GM12878 (cell line): ENCODE measurements around the gene ELL. TPM values are rescaled to one million over a fixed set of nuclear protein-coding genes. Genes with fewer than 3 reads are reported as not detected.

ENCODE experiments used
- ATAC-seq: fragments of 200-7000 bp; cut with Tn5 transposase; 3 replicates; pipeline ENCODE4 v1.9.1; 2020; ENCODE audit warnings: mild to moderate bottlenecking, moderate library complexity
- BruUV-seq: library from RNA; stranded (reverse); fragments of 400-500 nt; replicated peaks from 2 replicates; lab custom pipeline; 2021; lab: Mats Ljungman, UMichigan
- CTCF ChIA-PET: fragments of 300-600 bp; sonication (Branson Sonifier 250); formaldehyde crosslinking; extraction: SDS; loops from one replicate; lab custom pipeline; 2021; ENCODE audit warnings: inconsistent platforms; lab: Yijun Ruan, JAX
- POLR2A ChIA-PET: fragments of 350-600 bp; formaldehyde crosslinking; extraction: SDS; loops from one replicate; lab custom pipeline; 2021; ENCODE audit warnings: inconsistent platforms; lab: Charles Lee
- RAD21 ChIA-PET: fragments of 300-600 bp; sonication (Branson Sonifier 250); formaldehyde crosslinking; loops from one replicate; lab custom pipeline; 2023; ENCODE audit warnings: antibody characterized with exemption; ENCODE audit not compliant: unreplicated experiment; lab: Charles Lee
- SMC1A ChIA-PET: fragments of 300-600 bp; sonication (Branson Sonifier 250); formaldehyde crosslinking; loops from one replicate; lab custom pipeline; 2023; ENCODE audit not compliant: unreplicated experiment, uncharacterized antibody; lab: Charles Lee
- DNase-seq: peaks from one replicate; pipeline ENCODE4 v3.0.0-alpha.2; 2011; ENCODE audit warnings: low read depth, low spot score
- FAIRE-seq: peaks from 3 replicates; lab custom pipeline; 2011; peaks lifted over from hg19 to GRCh38; lab: Jason Lieb, UNC
- H2AFZ ChIP-seq: 2 replicates; pipeline ENCODE4 v1.6.0; 2011; ENCODE audit warnings: low read depth, low read length, control low read depth; ENCODE audit not compliant: control insufficient read depth
- H3K27ac ChIP-seq: 2 replicates; pipeline ENCODE4 v1.5.1; 2011; ENCODE audit warnings: control low read depth; ENCODE audit not compliant: control insufficient read depth, insufficient read depth
- H3K27me3 ChIP-seq, 2 experiments: replicated peaks in 1 of 2; 2 replicates each; pipeline versions ENCODE4 v1.6.0 to v1.6.1; 2011; ENCODE audit warnings: low read length in 1 of 2; ENCODE audit not compliant: control insufficient read depth in 2 of 2, insufficient read depth in 2 of 2
- H3K36me3 ChIP-seq, 2 experiments: 2 replicates each; pipeline ENCODE4 v1.5.1; 2011; ENCODE audit warnings: low read length in 1 of 2; ENCODE audit not compliant: control insufficient read depth in 2 of 2, insufficient read depth in 2 of 2
- H3K4me1 ChIP-seq: 2 replicates; pipeline ENCODE4 v1.6.1; 2011; ENCODE audit warnings: mild to moderate bottlenecking, low read length, moderate library complexity, mixed read lengths; ENCODE audit not compliant: control insufficient read depth, insufficient read depth
- H3K4me2 ChIP-seq: 2 replicates; pipeline ENCODE4 v1.6.0; 2011; ENCODE audit warnings: control low read depth; ENCODE audit not compliant: control insufficient read depth, insufficient read depth
- H3K4me3 ChIP-seq: fragments of 200-600 bp; sonication (generic); 2 replicates; pipeline ENCODE4 v1.5.1; 2016
- H3K79me2 ChIP-seq: 2 replicates; pipeline ENCODE4 v1.6.0; 2011; ENCODE audit warnings: low read length; ENCODE audit not compliant: control insufficient read depth, insufficient read depth
- H3K9ac ChIP-seq: 2 replicates; pipeline ENCODE4 v1.8.0; 2011; ENCODE audit warnings: low read length, control low read depth, mixed read lengths; ENCODE audit not compliant: control insufficient read depth, insufficient read depth
- H3K9me3 ChIP-seq: replicated peaks from 3 replicates; pipeline ENCODE4 v1.5.1; 2011; ENCODE audit warnings: mild to moderate bottlenecking, low read length; ENCODE audit not compliant: control insufficient read depth, insufficient read depth
- H4K20me1 ChIP-seq: 2 replicates; pipeline ENCODE4 v1.6.0; 2011; ENCODE audit not compliant: control insufficient read depth, insufficient read depth
- BACH1 ChIP-seq: fragments of 450-650 bp; IDR thresholded peaks from 2 replicates; pipeline ENCODE4 v1.6.1; 2017; ENCODE audit warnings: mild to moderate bottlenecking, borderline replicate concordance
- CEBPB ChIP-seq, 2 experiments: fragments of 150-350 bp in 1 of 2; IDR thresholded peaks; 2 replicates each; pipeline ENCODE4 v1.6.1; 2012 to 2014; ENCODE audit warnings: low read depth in 2 of 2, low read length in 2 of 2, borderline replicate concordance in 1 of 2, inconsistent platforms in 1 of 2
- ETV6 ChIP-seq, 2 experiments: fragments of 450-650 bp in 1 of 2; IDR thresholded peaks in 1 of 2; conservative IDR thresholded peaks in 1 of 2; 2 replicates each; pipeline ENCODE4 v1.6.1; 2014; ENCODE audit warnings: antibody characterized with exemption in 1 of 2, borderline replicate concordance in 1 of 2, low read depth in 1 of 2, mild to moderate bottlenecking in 1 of 2, moderate library complexity in 1 of 2
- HCFC1 ChIP-seq: fragments of 150-350 bp; IDR thresholded peaks from 2 replicates; pipeline ENCODE4 v1.6.1; 2014; ENCODE audit warnings: low read length
- IRF5 ChIP-seq: fragments of 450-650 bp; IDR thresholded peaks from 2 replicates; pipeline ENCODE4 v1.6.1; 2017; ENCODE audit warnings: borderline replicate concordance
- KAT2A ChIP-seq: conservative IDR thresholded peaks from 2 replicates; pipeline ENCODE4 v1.6.1; 2011; ENCODE audit warnings: low read depth, low read length; ENCODE audit not compliant: control insufficient read depth
- MAX ChIP-seq: IDR thresholded peaks from 2 replicates; pipeline ENCODE4 v1.6.1; 2012; ENCODE audit warnings: low read depth, low read length, improper control_type of control experiment
- NFXL1 ChIP-seq: fragments of 450-650 bp; IDR thresholded peaks from 2 replicates; pipeline ENCODE4 v1.6.1; 2017; ENCODE audit warnings: antibody characterized with exemption, mild to moderate bottlenecking, borderline replicate concordance
- PKNOX1 ChIP-seq: fragments of 450-650 bp; IDR thresholded peaks from 2 replicates; pipeline ENCODE4 v1.6.1; 2016; ENCODE audit warnings: mild to moderate bottlenecking
- RAD21 ChIP-seq: IDR thresholded peaks from 2 replicates; pipeline ENCODE4 v1.6.1; 2011; ENCODE audit warnings: mild to moderate bottlenecking, low read depth, low read length, moderate library complexity; ENCODE audit not compliant: insufficient read depth
- SPI1 ChIP-seq: IDR thresholded peaks from 2 replicates; pipeline ENCODE4 v1.6.1; 2011; ENCODE audit warnings: low read depth, mild to moderate bottlenecking, low read length, moderate library complexity, borderline replicate concordance; ENCODE audit not compliant: insufficient read depth
- SREBF2 ChIP-seq: IDR thresholded peaks from 2 replicates; pipeline ENCODE4 v1.6.1; 2012; ENCODE audit warnings: mild to moderate bottlenecking, low read length
- YBX1 ChIP-seq: fragments of 450-650 bp; IDR thresholded peaks from 2 replicates; pipeline ENCODE4 v1.6.1; 2016; ENCODE audit warnings: antibody characterized with exemption
- ZNF622 ChIP-seq: fragments of 450-650 bp; IDR thresholded peaks from 2 replicates; pipeline ENCODE4 v1.6.1; 2017; ENCODE audit warnings: mild to moderate bottlenecking, inconsistent platforms
- WGBS: methylation state at CpG from one replicate; pipeline ENCODE4 v1.1.6; 2016; ENCODE audit warnings: low lambda C conversion rate; ENCODE audit not compliant: insufficient replicate concordance, insufficient coverage; ENCODE audit errors: missing lambda C conversion rate; 5-methylcytosine and 5-hydroxymethylcytosine counted together
- in situ Hi-C: fragments of 300-500 bp; cut with MboI; formaldehyde crosslinking; loops from 9 replicates; pipeline ENCODE4 v1.14.3; 2018; ENCODE audit warnings: mixed read lengths
- intact Hi-C: fragments of 100-400 bp; cut with micrococcal nuclease; formaldehyde crosslinking; loops from one replicate; pipeline ENCODE4 v1.14.2; 2022; ENCODE audit not compliant: unreplicated experiment
- polyA plus RNA-seq, 11 experiments: library from polyadenylated mRNA; depleted of rRNA in 4 of 11; unstranded in 6 of 11; stranded (reverse) in 5 of 11; fragments of >200 nt; fragmentation: Nextera tagmentation in 4 of 11; fragmentation: Illumina TruSeq in 1 of 11; extraction: Ambion mirVana in 4 of 11; extraction: Trizol in 1 of 11; gene quantifications; 1 replicate in 1 of 11; 2 replicates in 10 of 11; pipeline versions ENCODE4 v1.2.1 to v1.2.3, GENCODE V29; 2011 to 2016; ENCODE audit warnings: inconsistent platforms in 2 of 11, missing spikeins in 2 of 11, low read depth in 1 of 11
- total RNA-seq, 4 experiments: library from RNA; depleted of rRNA in 3 of 4; stranded (reverse); fragments of >200 nt in 3 of 4; fragmentation: Illumina TruSeq in 1 of 4; extraction: Trizol in 1 of 4; gene quantifications; 2 replicates each; pipeline versions ENCODE4 v1.2.1 to v1.2.3, GENCODE V29; 2013 to 2021

The ELL gene
- total and polyA plus RNA-seq, 10 of the 15 experiments (the other 5 are each of a cell fraction or from before 2014, with no cell fraction given), result 0.91 to 25.0 (median 9.1) TPM

GRCh38 chr19:18457483-18458331, 64.2 kb downstream of the ELL start:
- no peaks in the 10 kb centered on the region for H3K9me3 ChIP-seq
- 92% methylated on average over 21 of the region's 21 CpGs for WGBS
- DNase-seq (no peak), ATAC-seq (no peak), FAIRE-seq (no peak)
- H3K27ac ChIP-seq, result no peak overlapping the region
- TF ChIP-seq PKNOX1 (no peak), ZNF622 (no peak), SREBF2 (no peak), RAD21 (no peak), IRF5 (no peak), KAT2A (no peak), ETV6 (conservative IDR thresholded peaks at IDR 0.05 in 1 of 2, IDR thresholded peaks at IDR 0.05 in 1 of 2; ENCODE audit: borderline replicate concordance in 1 of 2, low read depth in 1 of 2) (no peak), MAX (no peak), NFXL1 (no peak), SPI1 (no peak), YBX1 (no peak), CEBPB (IDR thresholded peaks at IDR 0.05; ENCODE audit: borderline replicate concordance in 1 of 2, low read depth in 2 of 2, low read length in 2 of 2) (no peak), BACH1 (no peak), HCFC1 (no peak)
- intact Hi-C loops (loop anchor here (10.0 kb wide), 1 partner anchor 387 kb away; no protein-coding TSS in a partner anchor), in situ Hi-C loops (loop anchor here (10.0 to 25.0 kb wide), 2 partner anchors 217 to 405 kb away; no protein-coding TSS in a partner anchor)
- peaks cover 4% of the 10 kb centered on the region; the same call in 1 of the 2 replicates for H4K20me1 ChIP-seq
- no peaks in the 10 kb centered on the region for H3K27me3 ChIP-seq
- ChIA-PET POLR2A (no interaction called here), RAD21 (no interaction called here), SMC1A (no interaction called here), CTCF (interaction anchor here (1.4 kb wide), 1 partner anchor 12 kb away, joined by 6 read pairs; no protein-coding TSS in a partner anchor)
- no peak overlapping the region for H3K9ac ChIP-seq
- no TSS peak for BruUV-seq
- no peak overlapping the region for H3K4me3 ChIP-seq
- no peaks in the 10 kb centered on the region for H3K79me2 ChIP-seq
- H3K36me3 ChIP-seq, result peaks cover 19 to 36% of the 10 kb centered on the region in 2 experiments; a peak in 3 of 4 replicates
- no peak overlapping the region for H3K4me2 ChIP-seq
- H2AFZ ChIP-seq, result no peak overlapping the region
- H3K4me1 ChIP-seq, result no peaks in the 10 kb centered on the region
